GM23248 (cell line): ENCODE results near the gene ALKAL2.

Source experiments
- EZH2 ChIP-seq: fragments of 200-600 bp; sonication (generic); IDR thresholded peaks from 2 replicates; pipeline ENCODE4 v1.6.1; 2018; ENCODE audit warnings: antibody characterized with exemption, mild to moderate bottlenecking; ENCODE audit not compliant: insufficient read depth, poor library complexity, severe bottlenecking
- EZH2phosphoT487 ChIP-seq: fragments of 200-600 bp; sonication (generic); IDR thresholded peaks from 2 replicates; pipeline ENCODE4 v1.6.1; 2018; ENCODE audit warnings: antibody characterized with exemption, moderate library complexity, mild to moderate bottlenecking, low read depth; ENCODE audit not compliant: insufficient read depth

DNA sequence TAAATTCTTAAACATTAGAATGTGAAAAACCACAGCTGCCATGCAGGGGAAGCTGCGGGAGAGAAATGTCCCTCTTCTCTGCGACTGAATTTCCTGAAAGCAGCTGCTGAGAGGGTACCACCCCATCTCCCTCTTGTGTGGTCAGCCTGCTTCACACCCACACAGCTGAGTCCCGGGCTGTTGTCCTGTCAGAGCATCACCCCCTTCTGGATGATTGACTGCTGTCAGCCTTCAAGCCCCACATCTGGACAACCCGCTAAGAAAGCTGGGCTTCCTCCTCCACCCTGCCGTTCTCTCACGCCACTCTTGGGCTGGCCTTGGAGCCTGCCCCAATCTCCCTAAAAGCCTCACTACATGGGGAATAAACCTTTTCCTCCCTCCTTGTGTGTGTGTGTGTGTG lies 50.0 kb downstream of the ALKAL2 start:
- TF ChIP-seq EZH2phosphoT487: no peak
- TF ChIP-seq EZH2: no peak
